ENCODE results near the gene GNB5.
"Not testable (repeated sequence)": the region's sequence is repeated elsewhere in the genome, so short reads cannot be mapped to it uniquely, and the experiment has no call there.

Gene GNB5

DNA sequence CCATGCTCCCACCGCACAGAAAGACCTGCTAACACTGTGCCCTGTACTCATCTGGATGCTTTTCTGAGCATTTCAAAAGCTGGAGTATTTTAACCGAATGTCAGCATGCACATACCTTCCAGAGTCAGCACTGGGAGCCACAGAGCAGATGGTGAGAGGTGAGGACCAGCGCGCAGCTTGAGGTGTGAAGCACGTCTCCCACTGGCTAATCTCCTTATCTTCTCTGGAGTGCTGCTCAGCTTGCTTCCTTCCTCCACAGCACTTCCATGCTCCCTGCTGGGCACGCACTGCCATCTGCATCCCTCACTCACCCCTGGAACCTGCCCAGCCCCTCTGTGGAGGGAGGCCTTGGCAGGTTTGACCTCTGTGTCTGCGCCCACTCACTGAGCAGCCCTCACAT, at the start of gene GNB5:
TSS of gene GNB5 (minus strand) at position 186 of the 400 bp plus-strand sequence. CDS start 6,716 bp downstream, outside the sequence.
- DNase-seq, result no peak

DNA sequence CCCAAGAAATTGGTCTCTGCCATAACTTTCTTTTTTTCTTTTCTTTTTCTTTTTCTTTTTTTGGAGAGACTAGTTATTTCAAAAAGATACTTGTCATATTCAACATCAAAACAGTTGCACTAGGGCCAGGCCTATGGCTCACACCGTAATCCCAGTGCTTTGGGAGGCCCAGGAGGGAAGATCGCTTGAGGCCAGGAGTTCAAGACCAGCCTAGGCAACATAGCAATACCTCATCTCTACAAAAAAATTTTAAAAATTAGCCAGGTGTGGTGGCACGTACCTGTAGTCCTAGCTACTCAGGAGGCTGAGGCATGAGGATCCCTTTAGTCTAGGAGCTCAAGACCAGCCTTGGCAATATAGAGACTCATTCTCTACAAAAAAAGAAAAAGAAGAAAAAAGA, 49.0 kb upstream of the GNB5 start:
- DNase-seq, result no peak

DNA sequence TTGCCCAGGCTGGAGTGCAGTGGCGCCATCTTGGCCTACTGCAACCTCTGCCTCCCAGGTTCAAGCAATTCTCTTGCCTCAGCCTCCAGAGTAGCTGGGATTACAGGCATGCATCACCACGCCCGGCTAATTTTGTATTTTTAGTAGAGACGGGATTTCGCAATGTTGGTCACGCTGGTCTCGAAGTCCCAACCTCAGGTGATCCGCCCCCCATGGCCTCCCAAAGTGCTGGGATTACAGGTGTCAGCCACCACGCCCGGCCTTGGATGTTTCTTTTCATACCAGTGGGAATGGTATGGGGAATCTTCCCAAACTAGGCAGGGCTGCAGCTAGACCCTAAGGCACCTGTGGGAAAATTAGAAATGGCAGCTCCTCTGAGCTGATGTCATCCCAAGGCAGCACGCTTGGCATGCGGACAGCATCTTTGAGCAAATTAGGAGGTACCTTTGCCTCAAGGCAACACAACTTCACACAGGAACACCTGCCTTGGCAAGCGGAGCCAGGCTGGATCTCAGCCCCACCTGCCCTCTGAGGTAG, 47.9 kb upstream of the GNB5 start:
- not testable (repeated sequence) for DNase-seq

DNA sequence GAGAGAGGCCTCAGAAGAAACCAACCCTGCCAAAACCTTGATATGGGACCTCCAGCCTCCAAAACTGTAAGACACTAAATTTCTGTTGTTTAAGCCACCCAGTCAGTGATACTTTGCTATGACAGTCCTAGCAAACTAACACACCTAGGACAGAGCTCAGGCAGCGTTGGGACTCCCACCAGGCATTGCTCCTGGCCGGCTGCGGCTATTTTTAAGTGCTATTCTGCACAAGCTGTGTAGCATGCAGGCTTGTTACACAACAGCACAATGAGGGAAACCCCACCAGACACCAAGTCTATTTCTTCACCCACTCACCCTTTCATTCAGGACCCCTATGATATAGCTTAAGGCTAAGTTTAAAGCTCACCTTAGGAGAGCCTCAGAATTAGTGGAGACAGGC, 47.0 kb upstream of the GNB5 start:
- DNase-seq, result no peak

DNA sequence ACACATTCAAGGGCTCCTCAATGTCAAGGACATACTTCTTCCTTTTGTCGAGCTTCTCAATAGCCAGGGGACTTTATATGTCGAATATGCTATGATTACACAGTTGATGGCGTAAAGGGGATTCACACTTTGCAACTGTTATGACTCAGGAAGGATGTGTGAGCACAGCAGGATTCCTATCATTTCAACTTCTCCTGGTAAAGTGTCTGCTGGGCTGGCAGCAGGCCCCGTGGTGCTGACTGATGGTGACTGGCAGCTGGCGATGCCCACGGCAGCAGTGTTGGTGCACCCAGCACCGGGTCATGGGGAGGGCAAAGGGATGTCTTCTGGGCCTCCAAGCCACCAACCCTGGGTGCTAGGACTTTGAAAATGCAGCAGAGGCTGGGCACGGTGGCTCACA, 44.8 kb upstream of the GNB5 start:
- no peak for DNase-seq

DNA sequence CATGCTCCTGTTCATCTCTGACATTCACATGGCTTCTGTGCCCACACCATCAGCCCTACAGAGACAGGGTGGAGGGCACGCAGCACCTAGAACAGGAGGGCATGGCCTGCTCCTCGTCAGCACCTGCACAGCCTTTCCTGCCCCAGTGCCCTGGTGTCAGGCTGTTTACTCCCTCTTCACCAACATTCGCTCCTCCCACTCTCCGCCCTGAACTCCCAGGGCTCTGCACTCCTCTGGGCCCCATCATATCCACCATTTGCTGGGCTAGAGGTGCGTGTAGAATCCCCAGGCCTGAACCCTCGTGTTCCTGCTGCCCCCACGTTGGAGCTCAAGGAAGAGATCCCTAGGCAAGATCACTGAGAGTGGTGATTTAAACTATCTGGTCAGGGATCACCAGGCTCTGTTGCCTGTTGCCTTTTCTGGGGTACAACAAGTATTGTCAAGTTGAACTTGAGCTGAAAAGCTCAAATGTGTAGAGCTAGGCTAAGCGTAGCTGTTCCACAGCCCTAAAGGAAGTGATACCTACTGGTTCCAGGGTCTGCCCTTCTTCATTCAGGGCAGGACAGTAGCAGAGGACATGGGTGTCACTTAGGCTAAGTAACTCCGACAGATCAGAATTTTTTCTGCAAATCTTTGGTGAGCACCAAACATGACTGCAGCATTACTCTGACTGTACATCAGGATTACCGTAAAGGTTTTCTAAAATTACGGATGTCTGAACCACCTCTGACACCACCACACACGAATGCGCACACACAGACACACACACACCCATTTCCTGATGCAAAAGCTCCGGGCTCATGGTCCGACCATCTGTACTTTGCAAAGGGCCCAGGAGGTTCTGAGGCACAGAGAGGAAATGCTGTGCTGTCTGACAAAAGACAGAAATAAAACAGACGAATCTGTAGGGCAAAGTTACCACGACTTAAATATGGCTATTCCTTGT, 43.7 kb upstream of the GNB5 start:
- DNase-seq, result no peak

DNA sequence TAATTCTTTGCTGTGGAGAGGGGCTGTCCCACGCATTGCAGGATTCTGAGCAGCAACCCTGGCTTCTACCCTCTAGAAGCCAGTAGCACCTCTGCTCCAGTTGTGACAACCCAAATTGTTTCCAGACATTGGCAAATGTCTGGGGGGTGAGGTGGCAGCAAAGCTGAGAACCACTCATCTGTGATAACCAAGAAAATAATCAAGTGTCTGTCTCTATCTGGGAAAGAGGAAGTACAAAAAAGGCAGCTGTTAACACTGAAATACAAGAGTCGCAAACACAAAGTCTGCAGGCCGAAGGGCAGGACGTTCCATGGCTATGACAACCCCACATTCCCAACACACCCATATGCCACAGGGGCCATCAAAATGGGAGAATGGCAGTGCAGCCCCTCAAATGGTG, 42.2 kb upstream of the GNB5 start:
- DNase-seq, result no peak

DNA sequence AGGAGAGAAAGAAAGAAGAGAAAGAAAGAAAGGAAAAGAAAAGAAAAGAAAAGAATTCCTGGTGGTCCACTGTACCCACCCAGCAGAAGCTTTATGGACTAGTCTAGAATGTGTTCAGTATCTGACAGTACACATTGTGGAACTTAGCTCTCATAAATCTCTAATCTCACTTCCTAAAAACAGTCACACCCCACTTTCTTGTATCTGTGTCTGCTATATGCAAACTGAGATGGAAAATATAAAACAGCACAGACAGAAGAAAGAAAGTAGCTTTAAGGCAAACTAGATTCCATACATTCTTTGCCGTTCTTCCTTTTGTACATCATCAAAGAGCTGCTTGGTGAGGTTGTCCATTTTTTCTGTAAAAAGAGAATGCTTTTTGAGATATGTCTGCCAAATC, 41.1 kb upstream of the GNB5 start:
- DNase-seq, result no peak

DNA sequence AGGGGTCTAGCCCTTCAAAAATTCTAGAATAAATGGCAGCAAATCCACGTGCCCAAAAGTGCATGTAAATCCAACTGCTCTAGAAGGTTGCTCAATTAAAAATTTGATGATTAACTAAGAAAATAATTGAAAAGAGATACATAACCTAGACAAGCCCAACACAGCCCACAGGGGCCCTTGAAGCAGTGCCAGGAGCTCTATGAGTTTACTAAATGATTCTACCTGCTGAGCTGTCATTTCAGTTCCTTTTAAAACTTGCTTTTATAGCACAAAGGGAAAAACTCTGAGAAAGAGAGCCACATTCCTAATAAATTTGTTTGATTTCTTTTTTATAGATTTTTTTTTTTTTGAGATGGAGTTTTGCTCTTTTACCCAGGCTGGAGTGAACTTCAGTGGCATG, 38.9 kb upstream of the GNB5 start:
- no peak for DNase-seq

DNA sequence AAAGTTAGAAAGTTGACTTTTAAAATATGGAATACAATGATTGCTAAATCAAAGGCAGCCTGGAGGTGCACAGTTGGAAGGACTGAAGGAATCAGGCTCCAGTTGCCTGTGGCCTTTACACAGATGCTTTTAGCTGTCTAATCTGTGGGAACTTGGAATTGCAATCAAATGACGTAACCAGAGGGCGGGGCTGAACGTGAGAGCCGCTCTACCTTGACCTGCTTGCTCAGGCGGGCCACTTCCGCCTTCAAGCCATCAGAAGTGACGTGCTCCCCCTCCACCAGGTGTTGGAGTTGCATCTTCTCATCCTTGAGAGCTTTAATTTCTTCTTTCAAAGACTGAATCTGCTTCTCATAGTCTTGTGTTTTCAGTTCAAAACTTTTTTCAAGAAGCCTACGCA, 37.7 kb upstream of the GNB5 start:
- DNase-seq, result peak; percentile 51

DNA sequence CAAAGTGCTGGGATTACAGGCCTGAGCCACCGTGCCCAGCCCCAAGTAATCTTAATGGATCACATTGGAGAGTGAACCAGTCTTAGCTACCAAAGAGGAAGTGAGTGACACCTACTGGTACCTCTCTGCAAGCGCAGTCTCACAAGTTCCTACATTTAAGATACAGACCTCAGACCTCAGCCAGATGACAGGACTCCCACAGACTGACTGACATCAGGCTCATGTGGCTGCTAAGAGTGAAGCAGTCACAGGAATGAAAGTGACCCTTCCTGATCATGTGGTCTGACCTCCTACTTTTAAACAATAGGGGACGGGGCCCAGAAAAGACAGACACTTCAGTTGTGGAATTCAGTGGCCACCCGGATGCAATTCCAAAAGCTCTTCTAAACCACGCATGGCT, 36.3 kb upstream of the GNB5 start:
- DNase-seq, result peak; percentile 13

DNA sequence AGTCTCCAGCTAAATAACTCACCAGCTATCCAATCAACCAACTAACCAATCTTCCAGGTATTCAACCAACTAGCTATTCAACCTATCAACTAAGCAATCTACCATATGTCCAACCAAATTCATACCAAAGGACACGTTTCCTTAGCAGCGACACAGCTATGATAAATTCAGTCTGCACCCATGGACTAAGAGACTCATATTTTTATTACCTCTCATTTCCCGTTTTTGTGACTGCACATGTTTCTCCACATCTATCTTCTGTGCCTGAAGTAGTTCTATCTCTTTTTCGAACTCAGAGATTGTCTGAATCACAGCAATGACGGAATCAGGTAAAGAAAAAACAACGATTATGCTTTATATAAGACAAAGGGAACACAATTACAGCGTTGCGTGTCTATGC, 34.0 kb upstream of the GNB5 start:
- no peak for DNase-seq

DNA sequence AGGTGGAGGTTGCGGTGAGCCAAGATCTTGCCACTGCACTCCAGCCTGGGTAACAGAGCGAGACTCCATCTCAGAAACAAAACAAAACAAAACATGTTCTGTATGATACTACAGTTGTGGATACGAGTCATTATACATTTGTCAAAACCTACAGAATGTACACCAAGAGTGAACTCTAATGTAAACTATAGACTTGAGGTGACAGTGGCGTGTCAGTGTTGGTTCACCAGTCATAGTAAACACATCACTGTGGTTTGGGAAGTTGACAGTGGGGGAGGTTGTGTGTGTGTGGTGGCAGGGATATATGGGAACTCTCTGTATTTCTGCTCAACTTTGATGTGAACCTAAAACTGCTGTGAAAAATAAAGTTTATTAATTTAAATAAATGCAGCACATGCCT, 33.0 kb upstream of the GNB5 start:
- no peak for DNase-seq

DNA sequence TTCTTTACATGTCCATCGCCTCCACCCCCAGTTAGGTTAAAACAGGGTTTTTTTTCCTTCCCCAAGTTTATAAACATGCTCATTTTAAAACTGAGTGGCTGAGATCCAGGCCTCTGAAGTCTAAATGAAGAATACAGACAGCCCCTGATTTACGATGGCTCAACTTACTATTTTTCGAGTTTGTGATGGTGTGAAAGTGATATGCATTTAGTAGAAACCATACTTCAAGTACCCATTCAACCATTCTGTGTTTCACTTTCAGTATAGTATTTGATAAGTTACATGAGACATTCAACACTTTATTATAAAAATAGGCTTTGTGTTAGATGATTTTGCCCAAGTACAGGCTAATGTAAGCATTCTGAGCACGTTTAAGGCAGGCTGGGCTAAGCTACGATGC, 30.5 kb upstream of the GNB5 start:
- no peak for DNase-seq

DNA sequence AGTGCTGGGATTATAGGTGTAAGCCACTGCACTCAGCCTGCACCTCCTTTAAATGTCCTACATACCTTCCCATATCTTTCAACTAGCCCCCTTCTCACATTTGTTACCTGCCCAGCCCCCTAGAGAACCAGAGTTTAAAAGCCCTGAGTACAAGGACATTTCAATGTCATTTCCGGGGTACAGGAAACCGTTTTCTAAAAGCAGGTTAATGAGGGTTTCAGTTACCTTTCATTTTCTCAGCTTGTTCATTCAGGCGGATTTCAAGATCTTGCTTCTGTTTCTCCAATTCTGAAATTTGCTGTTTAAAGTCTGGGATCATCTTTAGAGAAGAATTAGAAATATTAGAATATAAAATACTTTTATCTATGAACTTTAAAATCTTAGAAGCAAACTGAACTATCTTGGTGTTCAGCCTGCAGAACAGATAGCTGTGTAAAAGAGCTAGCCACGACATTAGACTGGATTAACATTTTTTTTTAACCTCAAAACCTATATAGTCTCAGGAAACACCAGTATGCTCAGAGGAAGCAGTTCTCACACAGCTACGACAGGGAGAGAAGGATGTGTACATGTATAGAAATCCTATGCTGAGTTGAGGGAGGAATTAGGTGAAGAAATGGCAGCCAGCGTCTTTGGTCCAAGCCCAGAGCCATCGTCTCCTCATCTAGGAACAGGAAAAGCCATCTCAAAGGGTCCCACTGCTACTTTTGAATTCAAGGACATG, 29.9 kb upstream of the GNB5 start:
- no peak for DNase-seq

DNA sequence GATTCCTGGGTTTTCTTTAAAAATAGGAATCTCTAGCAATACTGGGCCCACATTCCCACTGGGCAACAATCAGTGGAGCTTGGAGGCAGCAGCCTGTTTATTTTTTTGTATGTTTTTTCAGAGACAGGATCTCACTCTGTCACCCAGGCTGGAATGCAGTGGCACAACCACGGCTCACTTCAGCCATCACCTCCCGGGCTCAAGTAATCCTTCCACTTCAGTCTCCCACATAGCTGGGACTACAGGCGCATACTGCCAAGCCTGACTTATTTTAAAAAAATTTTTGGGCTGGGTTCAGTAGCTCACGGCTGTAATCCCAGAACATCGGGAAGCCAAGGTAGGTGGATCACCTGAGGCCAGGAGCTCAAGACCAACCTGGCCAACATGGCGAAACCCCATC, 29.1 kb upstream of the GNB5 start:
- DNase-seq, result no peak

DNA sequence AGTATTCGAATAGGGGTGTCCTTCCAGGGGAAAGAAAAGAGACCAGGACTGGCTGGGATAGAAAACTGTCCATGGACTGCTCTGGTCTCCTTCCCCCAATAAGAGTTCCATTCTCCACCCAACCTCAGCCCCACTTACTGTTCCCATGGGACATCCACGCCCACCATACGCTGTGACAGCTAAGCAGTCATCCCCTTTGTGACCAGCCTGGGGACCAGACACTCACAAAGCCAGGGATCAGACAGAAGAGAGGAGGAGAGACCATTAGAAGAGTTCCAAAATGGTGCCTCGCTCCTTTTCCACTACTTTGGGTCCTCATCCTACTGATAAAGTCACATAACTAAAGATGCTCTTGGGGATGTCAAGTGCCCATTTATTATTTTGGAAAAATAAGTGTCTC, 27.6 kb upstream of the GNB5 start:
- DNase-seq, result no peak

DNA sequence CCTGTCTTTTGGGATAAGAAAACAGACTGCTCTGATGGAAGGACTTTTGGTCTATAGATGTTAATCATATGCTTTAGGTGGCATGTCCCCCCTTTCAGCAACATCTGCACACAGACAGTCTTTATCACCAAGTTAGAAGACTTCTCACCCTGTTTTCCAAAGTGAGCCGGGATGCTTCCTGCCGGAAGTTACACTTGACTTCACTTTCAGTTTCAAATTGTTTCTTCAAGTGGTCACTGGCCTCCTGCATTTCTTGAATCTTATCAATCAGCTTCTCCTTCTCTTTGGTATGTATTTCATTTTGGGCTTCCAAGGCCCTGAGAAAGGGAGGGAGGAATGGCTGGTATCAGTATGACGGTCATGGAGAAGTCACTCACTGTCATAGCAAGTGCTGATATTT, 27.2 kb upstream of the GNB5 start:
- no peak for DNase-seq

DNA sequence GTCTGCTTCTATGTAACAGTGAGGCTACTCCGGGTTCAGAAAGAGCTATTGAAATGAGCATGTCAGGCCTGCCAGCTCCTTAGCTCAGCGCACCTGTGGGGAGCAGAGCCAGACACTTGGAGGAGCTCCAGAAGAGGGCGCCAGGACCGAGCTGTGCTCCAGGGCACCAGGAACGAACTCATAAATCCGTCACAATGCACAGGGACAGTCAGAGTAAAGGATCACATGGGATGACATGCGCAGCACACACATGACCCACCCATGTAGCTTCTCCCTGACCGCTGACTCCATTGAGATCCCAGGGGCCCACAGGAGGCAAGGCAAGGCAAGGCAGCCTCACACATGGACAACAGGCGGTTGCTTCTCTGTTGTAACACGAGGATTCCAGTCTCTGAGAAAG, 26.0 kb upstream of the GNB5 start:
- DNase-seq, result no peak

DNA sequence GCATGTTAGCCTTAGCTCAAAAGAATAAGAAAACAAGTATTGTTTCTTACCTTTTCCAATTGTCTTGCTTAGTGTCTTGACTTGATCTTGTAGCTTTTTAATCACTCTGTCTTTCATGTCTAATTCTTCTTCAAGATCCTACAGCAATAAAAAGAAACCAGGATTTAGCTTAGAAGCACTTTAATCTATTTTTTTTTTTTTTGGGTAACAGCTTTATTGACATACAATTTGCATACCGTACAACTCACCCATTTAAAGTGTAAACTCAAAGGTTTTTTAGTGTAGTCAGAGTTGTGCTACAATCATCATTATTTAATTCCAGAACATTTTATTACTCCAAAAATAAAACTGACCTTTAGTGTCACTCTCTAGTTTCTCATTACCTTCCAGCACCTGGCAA, 23.4 kb upstream of the GNB5 start:
- DNase-seq, result no peak

DNA sequence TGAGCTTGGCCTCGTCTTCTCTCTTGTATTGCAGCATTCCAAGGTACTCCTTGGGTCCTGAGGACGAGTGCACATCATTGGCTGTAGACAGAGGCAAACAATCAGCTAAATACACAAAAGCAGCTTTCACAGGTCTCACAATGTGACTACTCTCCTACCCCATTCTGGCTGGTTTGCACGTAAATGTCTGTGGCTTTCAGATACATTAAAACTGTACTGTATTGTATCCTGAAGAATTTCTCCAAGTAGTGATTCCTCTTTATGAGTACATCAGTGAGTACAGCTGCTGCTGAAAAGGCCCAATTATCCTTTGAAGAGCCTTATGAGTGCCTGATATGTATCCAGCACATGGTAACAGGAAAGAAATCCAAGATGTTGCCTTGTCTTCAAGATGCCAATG, 22.0 kb upstream of the GNB5 start:
- DNase-seq, result no peak

DNA sequence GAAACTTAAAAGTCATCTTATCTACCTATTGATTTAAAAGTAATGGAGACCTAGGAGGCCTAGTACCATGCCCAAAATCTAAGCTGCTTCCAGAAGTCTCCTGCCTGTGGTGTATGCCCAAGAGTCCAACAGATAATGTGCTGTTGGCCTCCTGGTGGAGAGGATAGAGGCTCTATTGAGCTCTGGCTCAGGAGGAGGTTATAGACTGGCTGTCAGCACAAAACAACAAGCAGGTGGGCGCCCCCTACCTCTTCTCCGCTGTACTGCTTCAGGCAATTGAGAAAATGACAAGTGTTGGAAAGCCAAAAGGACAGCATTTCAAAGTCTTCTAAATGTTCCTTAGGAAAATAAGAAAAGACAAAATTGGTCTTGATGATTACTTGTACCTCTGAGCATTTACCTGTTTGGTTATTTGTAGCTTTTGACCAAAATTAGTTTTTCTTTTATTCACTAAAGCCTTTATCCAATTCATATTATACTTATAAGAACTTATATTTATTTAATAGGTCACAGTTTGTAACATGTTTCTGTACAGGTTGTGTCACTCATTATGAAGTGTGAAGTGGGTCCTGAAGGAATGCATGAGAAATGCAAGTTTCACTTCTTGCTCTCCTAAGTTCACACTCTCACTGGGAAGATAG, 17.2 kb upstream of the GNB5 start:
- peak; percentile 41 for DNase-seq

DNA sequence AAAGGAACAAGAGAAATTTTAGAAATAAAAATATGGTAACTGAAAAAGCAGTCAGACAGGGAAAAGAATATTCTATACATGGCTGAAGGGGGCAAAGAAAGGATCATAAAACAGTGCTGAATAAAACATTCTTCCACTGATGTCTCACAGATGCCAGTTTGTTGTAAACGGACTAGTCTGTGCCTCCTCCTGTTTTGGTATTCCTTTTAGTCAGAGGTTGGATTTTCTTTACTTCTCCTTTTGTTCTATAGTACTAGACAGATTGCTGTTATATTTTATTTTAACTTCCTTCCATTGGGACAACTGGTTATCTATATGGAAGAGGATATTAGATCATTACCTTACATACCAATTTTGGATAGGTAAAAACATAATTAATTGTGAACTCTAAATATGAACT, 16.0 kb upstream of the GNB5 start:
- DNase-seq, result no peak

DNA sequence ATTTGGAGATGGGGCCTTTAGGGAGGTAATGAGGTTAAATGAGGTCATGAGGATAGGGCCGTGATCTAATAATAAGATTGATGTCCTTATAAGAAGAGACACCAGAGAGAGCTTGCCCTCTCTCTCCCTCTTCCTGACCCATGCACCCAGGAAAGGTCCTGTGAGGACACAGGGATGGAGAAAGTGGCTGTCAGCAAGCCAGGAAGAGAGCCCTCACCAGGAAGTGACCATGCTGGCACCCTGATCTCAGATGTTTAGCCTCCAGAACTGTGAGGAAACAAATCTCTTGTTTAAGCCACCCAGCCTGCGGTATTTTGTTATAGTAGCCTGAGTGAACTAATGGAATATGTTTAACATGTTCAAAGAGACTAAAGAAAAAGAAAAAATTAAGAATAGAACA, 15.3 kb upstream of the GNB5 start:
- DNase-seq, result no peak
